Lower lobe of right lung (tissue), 2 donors: ENCODE data around the gene RFX1. TPM values are rescaled to one million over a fixed set of nuclear protein-coding genes. Genes with fewer than 3 reads are reported as not detected.
A peak's percentile ranks its signal among the peaks of the same experiment; 100 is the strongest.

Source experiments
- ATAC-seq, 2 donors: fragments of 200-7000 bp; cut with Tn5 transposase; one replicate each; pipeline ENCODE4 v1.9.1; 2020 to 2022; ENCODE audit warnings: mild to moderate bottlenecking in 2 of 2, moderate library complexity in 2 of 2
- DNase-seq: peaks from one replicate; pipeline ENCODE4 v3.0.0-alpha.2; 2020
- H3K27ac ChIP-seq: fragments of 200-600 bp; one replicate; pipeline ENCODE4 v1.8.0; 2022
- H3K27me3 ChIP-seq: fragments of 200-600 bp; one replicate; pipeline ENCODE4 v1.8.0; 2022; ENCODE audit warnings: low read depth
- H3K36me3 ChIP-seq: fragments of 200-600 bp; one replicate; pipeline ENCODE4 v1.8.0; 2022; ENCODE audit warnings: mild to moderate bottlenecking
- H3K4me1 ChIP-seq: fragments of 200-600 bp; one replicate; pipeline ENCODE4 v1.8.0; 2022
- H3K4me3 ChIP-seq: fragments of 200-600 bp; one replicate; pipeline ENCODE4 v1.8.0; 2022; ENCODE audit warnings: mild to moderate bottlenecking
- H3K9me3 ChIP-seq: fragments of 200-600 bp; one replicate; pipeline ENCODE4 v1.8.0; 2022
- intact Hi-C: fragments of 100-400 bp; cut with DNase I; formaldehyde crosslinking; loops from one replicate; pipeline ENCODE4 v1.11.0; 2022
- total RNA-seq: library from RNA; stranded (reverse); fragmentation: NEBNext Ultra II Directional; extraction: Animal tissue kit (Norgen Biotek cat#: 25700); gene quantifications from one replicate; pipeline ENCODE4 v1.2.1, GENCODE V29; 2021
- TF ChIP-seq, protein P1 (sequence below): fragments of 200-600 bp; IDR thresholded peaks from one replicate; pipeline ENCODE4 v1.8.0; 2022; ENCODE audit warnings: antibody characterized with exemption, mild to moderate bottlenecking
- donor health status: DM: no; HTN: yes; CAD: no; lungs with severe emphysema.

RFX1 gene
- total RNA-seq, 1 donor from 2014 or later = 17.8 TPM

DNA sequence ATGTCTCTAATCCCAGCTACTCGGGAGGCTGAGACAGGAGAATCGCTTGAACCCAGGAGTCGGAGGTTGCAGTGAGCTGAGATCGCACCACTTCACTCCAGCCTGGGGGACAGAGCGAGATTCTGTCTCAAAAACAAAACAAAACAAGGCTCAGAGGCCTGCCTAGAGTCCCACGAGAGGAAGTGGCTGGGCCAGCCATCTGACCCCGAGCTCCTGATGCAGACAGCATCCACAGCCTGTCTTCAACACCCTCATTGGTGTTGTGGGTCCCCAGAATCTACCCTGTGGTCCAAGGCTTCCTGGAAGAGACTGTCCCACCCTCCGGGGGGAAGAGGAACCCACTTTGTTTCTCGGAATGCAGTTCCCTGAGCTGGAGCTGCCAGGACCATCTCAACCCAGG, 24.7 kb downstream of the RFX1 start:
- intact Hi-C loops = no loop called here
- H3K4me3 ChIP-seq = no peak overlapping the region
- no peak for DNase-seq
- H3K36me3 ChIP-seq = peaks cover 12% of the 10 kb centered on the region
- ATAC-seq = no peak
- H3K9me3 ChIP-seq = no peaks in the 10 kb centered on the region
- H3K27me3 ChIP-seq = no peaks in the 10 kb centered on the region
- TF ChIP-seq, protein P1, sequence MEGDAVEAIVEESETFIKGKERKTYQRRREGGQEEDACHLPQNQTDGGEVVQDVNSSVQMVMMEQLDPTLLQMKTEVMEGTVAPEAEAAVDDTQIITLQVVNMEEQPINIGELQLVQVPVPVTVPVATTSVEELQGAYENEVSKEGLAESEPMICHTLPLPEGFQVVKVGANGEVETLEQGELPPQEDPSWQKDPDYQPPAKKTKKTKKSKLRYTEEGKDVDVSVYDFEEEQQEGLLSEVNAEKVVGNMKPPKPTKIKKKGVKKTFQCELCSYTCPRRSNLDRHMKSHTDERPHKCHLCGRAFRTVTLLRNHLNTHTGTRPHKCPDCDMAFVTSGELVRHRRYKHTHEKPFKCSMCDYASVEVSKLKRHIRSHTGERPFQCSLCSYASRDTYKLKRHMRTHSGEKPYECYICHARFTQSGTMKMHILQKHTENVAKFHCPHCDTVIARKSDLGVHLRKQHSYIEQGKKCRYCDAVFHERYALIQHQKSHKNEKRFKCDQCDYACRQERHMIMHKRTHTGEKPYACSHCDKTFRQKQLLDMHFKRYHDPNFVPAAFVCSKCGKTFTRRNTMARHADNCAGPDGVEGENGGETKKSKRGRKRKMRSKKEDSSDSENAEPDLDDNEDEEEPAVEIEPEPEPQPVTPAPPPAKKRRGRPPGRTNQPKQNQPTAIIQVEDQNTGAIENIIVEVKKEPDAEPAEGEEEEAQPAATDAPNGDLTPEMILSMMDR = no peak
- peaks cover 36% of the 10 kb centered on the region for H3K4me1 ChIP-seq
- H3K27ac ChIP-seq = no peak overlapping the region

DNA sequence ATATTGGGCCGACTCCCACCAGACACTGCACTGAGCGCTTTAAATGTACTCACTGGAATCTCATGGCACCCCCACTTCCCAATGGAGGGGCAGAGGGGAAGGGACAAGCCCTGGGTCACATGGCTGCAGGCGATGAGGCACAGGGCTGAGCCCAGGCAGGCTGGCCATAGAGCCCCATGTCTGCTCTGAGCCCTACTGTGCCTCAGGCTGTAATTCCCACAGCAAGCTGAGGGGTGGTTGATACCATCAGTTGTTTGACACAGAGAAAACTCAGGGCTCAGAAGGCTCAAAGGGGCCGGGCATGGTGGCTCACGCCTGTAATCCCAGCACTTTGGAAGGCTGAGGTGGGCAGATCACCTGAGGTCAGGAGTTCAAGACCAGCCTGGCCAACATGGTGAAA, 25.1 kb downstream of the RFX1 start:
- no peak for ATAC-seq
- no peak for DNase-seq
- no peak overlapping the region for H3K27ac ChIP-seq
- no peaks in the 10 kb centered on the region for H3K27me3 ChIP-seq
- H3K4me3 ChIP-seq = no peak overlapping the region
- TF ChIP-seq, protein P1 = no peak
- intact Hi-C loops = no loop called here
- H3K36me3 ChIP-seq = peaks cover 17% of the 10 kb centered on the region
- H3K4me1 ChIP-seq = peaks cover 31% of the 10 kb centered on the region
- no peaks in the 10 kb centered on the region for H3K9me3 ChIP-seq

DNA sequence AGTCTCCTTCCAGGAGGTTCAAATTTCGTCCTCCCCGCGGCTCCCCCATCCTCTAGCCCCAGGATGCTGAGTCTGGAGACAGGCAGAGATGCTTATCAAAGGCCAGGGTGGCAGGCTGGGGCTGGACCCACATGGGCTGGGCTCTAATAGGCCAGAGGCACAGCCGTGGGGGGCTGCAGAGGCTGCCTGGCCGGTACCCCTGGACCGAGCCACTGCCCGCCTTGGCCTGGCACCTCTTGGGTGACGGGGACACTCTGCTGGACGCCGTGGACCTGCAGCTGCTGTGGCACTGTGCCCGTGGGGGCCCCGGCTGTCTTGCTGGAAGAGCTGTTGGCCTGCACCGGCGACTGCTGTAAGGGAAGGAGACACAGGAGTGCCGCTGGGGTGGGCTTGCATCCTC, 25.8 kb downstream of the RFX1 start:
- no peak for ATAC-seq
- peaks cover 22% of the 10 kb centered on the region for H3K36me3 ChIP-seq
- intact Hi-C loops = no loop called here
- no peak overlapping the region for H3K27ac ChIP-seq
- no peaks in the 10 kb centered on the region for H3K9me3 ChIP-seq
- no peaks in the 10 kb centered on the region for H3K27me3 ChIP-seq
- peaks cover 24% of the 10 kb centered on the region for H3K4me1 ChIP-seq
- TF ChIP-seq, protein P1 = no peak
- no peak overlapping the region for H3K4me3 ChIP-seq
- no peak for DNase-seq

DNA sequence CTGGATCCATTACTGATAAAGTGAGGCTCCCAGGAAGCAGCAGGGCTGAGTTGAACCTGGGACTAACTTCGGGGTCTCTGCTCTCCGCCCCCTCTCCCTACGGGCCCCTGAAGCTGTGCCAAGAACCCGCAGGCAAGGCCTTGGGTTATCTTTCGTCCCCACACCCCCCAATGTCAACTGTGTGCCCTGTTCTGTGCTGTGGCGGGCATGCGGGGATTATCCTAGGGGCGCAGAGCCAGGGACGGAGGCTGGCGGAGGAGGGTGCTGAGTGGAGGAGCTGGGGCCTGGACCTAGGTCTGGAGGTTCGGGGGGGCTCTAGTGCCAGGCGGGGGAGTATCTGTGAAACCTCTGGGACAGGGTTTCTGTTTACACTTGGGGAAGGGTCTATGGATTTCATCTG, 26.4 kb downstream of the RFX1 start:
- Histone ChIP-seq H3K36me3 (peaks cover 22% of the 10 kb centered on the region), H3K27ac (peak overlapping the region; percentile 77), H3K4me3 (peak overlapping the region; percentile 57), H3K9me3 (no peaks in the 10 kb centered on the region), H3K27me3 (no peaks in the 10 kb centered on the region), H3K4me1 (peaks cover 20% of the 10 kb centered on the region)
- DNase-seq (no peak), ATAC-seq (no peak)
- intact Hi-C loops = no loop called here
- TF ChIP-seq, protein P1 = no peak

DNA sequence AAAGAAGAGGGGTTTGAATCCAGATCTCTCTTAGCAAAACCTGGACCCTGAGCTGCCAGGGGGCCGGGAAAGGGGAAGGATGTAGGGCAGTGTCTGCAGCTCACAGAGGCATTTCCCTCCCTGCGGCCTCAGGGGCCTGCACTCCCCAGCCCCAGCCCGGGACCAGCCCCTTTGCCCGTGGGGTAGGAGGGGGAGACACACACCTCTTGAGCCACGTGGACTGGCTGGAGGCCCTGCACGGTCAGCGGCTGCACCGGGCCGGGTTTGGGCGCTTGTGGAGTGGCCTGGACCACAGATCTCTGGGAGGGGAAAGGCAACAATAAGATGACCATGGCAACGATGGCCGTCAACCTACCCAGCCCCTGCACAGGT, 26.9 kb downstream of the RFX1 start:
- Histone ChIP-seq H3K27ac (peak overlapping the region; percentile 77), H3K36me3 (peaks cover 22% of the 10 kb centered on the region), H3K4me3 (peak overlapping the region; percentile 57), H3K27me3 (no peaks in the 10 kb centered on the region), H3K9me3 (no peaks in the 10 kb centered on the region), H3K4me1 (peaks cover 17% of the 10 kb centered on the region)
- DNase-seq (no peak), ATAC-seq (peak; percentile 4 to 10)
- TF ChIP-seq, protein P1 = no peak
- intact Hi-C loops = no loop called here
